Stimulated activated CD4-positive, alpha-beta T cell treated with anti-CD3 and anti-CD28 coated beads, Interleukin-1b, Interleukin-23, amount 100 ng/mL, for 48 hours (primary cell): Measurements from ENCODE around the gene TMEM132D.

ENCODE experiments used
- DNase-seq: peaks from one replicate; pipeline ENCODE4 v3.0.0-alpha.2; 2020

TMEM132D gene

DNA sequence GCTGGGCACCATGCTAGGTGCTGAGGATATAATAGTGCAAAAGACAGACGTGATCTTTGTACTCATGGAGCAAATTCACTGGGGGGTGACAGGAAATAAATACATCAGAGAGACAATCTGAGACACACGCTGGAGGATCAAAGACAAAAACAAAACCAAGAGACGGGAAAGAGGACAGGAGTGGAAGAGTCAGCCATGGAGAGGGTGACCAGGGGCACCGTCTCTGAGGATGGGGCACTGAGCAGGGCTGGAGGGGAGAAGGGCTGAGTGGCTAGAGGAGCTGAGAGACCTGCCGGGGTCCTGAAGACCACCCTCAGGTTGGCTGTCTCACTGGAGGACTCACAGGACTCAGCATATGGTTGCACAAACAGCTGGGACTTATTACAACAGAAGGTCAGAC is 81.9 kb downstream of the TMEM132D start:
- no peak for DNase-seq

DNA sequence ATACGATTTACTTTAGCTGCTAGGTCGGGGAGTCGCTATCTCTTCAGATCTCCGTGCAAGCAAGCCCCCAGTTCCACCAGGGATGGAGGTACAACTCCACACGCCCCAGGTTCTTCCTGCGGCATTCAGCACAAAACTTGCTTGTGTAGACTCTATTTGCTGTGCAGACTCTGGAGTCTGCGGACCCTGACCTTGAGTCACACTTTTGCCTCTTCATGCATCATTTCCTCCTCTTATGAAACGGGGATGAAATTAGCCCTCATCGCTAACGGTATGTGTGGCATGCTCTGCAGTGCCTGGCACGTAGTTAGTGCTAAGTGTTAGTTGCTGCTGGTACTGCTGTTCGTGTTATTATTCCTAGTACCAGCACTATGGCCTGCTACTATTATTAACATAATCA is 84.4 kb downstream of the TMEM132D start:
- DNase-seq, result no peak

DNA sequence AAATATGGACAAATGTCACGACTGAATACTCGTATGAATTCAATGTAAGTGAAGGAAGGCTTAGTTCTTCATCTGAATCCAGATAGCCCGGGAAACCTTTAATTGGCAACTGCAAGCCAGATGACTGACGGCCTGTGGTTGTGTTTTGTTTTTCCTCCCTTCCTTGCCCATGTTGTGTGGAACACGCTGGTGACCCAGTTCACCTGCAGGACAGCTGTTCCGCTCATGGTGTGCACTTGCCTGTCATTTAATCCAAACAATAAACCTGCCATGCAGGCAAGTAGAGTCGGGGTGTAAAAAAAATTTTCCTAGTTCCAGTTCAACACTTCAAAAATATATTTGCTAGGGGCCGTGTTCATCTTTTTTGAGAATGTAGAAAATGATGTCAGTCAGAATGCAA is 88.0 kb downstream of the TMEM132D start:
- no peak for DNase-seq

DNA sequence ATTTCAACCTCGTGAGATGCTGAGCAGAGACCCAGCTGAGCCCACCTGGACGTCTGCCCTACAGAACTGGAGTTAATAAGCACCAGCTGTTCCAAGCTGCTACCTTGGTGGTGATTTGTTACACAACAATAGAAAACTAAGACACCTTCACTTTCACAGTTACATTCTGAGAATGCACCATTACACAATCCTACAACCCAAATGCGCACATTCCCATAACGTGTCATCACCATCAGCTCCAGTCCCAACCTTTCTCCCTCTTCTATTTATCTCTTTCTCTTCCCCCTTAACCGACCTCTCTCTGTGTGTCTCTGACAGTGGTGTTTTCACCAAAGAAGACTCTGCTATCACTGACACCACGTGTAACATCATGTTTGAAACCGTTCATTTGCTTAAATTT is 91.9 kb downstream of the TMEM132D start:
- no peak for DNase-seq

DNA sequence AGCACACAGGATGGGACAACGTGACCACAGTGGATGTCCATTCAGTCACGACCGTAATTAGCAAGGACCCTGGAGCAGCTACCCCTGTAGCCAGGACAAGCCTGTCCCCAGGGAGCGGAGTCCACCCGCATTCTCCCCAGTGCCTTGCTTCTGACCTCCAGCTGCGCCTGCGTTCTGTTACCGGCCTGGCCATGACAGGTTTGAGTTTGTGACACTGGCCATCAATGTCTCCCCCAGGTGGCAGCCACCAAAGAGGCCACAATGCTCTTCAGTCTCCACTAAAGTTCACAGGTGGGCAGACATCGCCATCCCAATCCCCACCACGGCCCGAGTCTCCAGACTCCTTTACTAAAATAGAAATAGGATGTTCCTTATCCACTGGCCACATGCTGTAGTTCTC is 96.7 kb downstream of the TMEM132D start:
- no peak for DNase-seq

DNA sequence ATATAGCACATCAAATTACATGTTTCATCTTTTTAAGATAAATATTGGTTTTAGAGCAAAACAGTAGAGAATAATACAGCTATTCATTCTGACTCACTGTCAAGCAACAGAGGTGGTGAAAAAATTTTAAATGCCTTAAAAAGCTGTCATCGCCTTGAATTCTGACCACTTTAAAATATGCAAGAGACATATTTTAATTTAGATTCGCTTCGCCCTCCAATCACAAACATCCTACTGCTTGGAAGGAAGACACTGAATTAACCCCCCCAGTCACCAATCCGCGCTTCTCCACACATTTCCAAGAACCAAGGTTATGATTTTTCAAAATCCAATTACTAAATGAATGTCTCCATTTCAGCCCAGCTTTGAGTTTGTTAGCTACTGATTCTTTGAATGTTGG is 112.4 kb downstream of the TMEM132D start:
- no peak for DNase-seq

DNA sequence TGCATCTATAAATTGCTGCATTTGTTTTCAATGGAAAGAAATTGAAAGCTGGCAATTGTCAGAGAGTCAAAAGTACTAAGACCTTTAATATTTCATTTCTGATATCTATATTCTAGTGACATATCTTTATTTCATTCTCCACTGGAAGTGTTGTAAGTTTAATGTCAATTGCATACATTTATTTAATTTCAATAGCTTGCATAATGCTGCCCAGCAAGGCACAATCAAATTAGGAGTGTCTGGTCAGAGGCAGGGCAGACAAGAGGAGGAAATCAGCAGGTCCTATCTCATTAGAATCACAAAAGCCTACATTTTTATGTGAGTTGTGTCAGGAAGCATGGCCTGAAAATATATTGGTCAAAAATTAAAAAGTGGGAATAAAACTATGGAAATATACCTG is 112.9 kb downstream of the TMEM132D start:
- no peak for DNase-seq

DNA sequence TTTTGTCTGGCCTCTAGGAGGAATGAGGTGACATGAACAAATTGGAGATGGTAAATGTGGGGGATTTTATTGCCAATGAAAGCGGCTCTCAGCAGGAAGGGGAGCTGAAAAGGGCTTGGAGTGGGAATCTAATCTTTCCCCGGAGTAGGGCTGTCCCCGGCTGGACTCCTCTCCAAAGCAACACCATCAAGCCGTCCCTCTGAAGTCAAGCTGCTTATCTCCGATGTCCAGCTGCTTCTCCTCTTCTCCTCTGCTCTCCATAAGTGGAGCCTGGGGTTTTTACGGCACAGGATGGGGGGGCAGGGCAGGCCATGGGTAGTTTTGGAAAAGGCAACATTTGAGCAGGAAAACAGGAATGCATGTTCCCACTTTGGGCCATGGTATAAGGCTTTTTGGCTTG is 113.5 kb downstream of the TMEM132D start:
- DNase-seq, result no peak

DNA sequence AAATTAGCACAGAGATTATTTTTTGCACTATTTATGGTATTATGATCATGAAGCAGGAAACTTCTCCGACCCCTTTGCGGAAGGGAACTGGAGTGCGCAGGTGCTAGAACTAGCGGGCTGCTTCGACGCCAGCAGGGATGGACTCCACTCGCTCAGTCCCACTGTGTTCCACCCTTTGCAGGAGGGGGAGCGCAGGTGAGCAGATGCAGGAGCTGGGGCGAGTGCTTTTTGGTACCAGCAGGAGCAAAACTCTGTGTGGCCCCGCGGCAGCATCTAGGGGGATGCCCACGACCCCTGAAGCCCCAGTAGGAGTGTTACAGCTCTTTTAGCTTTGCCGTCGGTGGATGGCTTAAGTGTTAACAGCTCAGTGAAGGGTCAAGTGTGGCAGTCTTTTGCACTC is 113.9 kb downstream of the TMEM132D start:
- no peak for DNase-seq

DNA sequence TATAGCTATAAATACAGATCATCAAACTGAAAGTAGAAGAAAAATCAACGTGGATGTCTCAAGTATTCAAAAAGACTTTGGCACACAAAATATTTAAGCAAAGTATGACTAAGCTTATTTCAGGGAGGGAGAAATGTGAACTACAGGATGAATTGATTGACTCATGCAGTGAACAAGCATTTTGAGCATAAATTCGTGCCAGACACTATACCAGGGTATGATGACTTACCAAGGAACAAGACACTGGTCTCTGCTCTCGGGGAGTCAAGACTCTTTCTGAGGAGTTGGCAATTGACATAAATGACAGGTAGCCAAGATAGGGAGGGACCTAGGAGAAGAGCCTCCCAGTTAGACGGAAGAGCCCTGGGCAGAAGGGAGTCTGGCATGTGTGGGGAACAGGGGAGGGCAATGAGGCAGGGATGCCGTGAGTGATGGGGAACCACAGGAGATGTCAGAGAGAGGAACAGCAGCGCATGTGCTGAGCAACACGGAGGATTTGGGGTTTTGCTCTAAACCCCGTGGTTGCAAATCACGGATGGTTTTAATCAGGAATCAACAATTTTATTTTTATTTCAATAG is 115.2 kb downstream of the TMEM132D start:
- no peak for DNase-seq

DNA sequence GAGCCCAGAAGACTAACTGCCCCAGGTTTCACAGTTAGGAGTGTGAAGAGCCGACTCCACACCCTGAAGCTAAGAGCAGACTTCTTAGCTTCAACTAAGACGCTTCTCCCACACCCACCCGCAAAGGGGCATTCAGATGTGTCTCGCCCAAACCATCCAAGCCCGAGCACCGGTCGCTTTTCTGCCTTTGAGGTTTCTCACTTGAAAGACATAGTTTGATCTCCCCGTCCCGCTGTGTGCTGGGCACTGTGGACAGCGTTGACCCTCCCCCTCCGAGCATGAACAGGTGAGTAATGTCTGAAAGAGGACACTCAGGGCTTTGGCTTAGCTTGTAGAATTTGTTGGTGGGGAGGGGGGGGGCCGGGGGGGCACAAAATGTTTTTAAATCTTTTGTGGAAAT is 123.8 kb downstream of the TMEM132D start:
- DNase-seq, result no peak

DNA sequence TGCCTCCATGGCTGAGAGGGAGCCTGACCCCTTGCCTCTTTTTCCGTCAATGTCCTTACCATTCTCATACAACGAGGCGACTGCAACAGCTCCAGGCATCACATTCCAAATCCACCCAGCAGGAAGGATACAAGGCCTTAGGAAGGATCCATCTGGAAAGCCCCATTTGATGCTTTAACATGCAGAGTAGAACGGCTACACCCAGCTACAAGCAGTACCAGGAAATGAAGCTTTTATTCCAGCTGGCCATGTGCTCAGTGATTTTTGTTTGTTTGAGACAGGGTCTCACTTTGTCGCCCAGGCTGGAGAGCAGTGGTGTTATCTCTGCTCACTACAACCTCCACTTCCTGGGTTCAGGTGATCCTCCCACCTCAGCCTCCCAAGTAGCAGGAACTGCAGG is 124.8 kb downstream of the TMEM132D start:
- DNase-seq, result no peak

DNA sequence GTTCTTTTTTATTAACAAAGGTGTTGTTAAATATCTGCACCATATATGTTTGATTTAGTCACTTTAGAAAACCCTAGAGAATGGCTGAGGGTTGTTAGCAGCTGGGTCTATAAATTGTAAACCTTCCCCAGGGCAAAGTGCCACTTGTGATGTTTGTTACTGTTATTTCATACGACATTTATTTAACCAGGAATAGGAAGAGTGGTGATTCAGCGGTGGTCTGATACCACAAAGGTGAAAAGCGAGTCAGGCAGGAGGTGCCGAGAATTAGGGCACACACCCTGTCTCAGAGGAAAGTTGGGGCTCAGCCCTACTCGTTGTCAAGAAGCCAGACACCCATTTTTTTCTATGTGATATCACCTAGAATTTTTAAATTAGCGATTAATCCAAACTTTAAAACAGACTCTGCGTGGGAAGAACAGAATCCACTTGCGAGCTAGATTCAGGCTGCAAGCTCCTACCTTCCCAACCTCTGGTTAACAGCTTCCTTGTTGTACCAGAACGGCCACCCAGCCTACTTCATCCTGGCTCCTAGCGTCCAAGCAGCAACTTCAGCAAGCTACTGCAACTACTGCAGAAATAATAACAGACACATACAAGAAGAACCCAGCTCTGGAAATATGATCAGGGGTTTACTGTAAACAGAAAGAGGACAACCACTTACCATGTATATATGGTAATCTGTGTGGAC is 126.7 kb downstream of the TMEM132D start:
- no peak for DNase-seq

DNA sequence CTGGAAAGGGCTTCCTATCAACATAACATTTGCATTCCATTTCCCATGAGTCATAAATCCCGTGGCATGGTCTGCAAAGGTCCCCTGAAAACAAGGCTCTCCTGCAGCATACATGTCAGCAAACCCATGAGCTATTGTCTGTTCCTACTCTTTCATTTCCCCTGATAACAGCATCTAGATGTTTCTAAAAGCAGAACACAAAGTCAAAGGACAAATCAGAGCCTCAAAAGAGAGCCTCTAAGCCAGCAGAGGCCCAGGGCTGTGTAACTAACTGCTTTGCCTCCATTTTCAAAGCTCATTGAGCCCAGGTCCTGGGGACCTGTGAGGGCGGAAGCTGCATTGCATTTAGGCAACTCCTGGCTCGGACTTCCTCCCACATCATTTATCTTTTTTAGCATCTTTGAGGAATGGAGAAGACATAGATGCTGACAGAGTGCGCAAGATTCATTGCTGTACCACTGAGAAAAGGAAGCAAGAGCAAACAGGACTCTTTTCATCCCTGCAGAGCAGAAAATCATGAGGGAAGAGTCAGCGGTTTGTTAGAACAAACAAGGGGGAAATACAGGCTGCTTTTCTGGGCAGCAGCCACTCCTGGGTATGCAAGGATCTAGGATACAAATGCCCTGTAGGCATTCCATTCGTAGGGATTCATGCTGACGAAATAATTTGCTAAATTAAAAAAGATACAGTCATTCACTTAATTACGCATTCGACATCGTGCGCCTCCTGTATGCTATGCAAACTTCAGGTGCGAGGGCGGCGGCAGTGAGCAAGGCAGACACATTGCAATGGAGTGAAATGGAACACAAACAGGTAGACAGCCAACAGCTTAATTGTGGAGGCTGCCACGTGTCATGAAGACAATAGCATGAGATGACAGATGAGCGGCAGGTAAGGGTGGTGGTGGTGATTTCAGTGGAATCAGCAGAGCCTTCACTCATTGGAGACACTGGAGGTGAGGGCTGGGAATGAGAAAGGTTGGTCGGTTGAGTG is 131.0 kb downstream of the TMEM132D start:
- no peak for DNase-seq

DNA sequence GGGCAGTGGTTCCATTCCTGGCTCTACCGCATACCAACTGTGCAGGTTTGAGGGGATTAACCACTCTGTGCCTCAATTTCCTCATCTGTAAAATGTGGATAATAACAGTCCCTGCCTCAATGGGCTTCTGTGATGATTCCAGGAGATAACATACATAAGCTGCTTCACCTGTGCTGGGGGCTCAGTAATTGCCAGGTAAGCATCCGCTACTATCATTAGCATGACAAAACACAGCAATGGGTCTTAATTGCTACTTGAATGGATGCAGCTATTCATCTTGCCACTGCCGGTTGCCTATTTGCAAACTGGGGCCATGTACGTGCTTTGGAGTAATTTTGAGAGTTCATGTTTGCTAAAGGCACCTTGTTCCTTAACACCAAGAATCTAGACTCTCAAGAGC is 132.6 kb downstream of the TMEM132D start:
- DNase-seq, result no peak

DNA sequence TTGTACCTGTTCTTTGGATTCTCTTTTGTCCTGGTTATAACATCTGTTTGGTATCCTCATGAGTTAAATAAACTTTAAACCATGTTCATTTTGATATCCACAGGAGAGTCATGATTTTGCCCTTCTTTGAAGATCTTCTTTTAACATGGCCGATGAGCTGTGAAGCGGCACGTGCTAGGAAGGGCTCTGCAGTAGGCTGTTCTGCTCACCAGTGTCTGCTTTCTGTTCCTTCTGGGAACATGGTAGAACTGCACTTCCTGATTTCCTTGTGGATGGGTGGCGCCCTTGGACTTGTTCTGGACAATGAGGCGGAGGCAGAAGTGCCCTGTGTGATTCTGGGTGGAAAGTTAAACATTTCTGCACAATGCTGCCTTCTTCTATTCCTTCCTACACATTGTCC is 138.1 kb downstream of the TMEM132D start:
- no peak for DNase-seq

DNA sequence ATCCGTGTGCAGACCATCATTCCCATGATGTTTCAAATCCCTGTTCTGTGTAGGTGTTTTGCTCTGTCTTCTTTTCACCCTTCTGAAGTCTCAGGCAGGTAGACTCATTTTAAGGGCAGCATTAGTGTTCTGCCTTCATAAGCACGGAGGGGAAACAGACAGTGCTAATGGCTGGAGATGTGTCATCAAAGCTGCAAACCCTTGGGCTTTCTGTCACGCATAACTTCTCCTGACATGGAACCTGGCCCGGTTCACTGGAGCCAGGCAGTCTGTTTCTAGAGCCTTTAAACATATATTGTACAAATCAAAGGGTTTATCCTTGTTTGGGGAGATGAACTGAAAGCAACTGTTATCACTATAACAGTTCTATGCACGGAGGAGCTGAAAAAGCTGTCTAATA is 141.4 kb downstream of the TMEM132D start:
- DNase-seq, result no peak

DNA sequence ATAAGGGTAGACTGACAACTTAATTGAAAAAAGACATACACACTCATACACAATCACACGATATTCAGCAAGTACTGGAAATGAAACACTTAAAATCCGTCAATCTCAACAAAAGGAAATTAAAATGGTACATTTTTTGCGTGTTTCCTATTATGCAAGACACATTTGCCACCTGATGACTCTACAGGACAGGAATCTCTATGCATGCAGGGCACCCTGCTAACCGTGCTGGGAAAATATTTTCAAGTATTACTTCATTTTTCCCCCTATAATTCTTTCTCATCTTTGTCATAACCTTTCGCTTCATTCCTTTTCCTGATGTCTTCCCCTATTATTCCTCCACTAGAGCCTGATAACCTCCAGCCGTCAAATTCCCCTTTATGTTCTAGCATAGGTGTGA is 150.2 kb downstream of the TMEM132D start:
- DNase-seq, result no peak

DNA sequence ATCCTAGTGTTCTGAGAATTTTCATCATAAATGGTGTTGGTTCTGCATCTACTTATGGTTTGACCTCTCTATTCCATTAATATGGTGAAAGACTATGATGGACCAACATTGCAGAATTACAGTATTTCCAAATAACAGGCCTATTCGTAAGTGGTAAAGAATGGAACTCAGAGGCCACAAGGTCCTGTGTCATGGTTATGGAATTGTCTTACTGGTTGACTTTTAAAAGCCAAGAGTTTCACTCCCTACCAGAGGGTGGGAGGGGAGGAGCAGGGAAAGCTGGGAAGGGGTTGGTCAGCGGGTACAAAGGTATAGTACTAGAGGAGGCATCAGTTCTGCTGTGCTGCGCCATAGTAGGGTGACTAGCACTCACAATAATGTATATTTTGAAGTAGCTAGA is 153.4 kb downstream of the TMEM132D start:
- DNase-seq, result no peak

DNA sequence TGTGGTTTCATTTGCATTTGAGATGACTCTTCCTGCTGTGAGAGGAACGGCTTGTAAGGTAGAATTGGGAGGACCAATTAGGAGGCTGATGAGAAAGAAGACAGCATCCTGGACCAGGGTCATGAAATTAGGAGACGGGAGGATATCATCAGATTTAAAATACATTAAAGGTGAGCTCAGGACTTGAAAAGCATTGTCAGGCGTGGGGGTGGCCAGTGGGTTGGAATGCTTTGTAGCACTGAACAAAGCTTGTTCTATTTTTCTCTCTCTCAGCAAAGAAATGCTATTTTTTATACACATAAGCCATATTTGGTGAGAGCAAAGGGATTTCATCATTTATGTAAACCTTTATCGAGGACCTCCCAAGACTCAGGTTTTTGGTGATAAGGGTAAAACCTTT is 157.5 kb downstream of the TMEM132D start:
- no peak for DNase-seq

DNA sequence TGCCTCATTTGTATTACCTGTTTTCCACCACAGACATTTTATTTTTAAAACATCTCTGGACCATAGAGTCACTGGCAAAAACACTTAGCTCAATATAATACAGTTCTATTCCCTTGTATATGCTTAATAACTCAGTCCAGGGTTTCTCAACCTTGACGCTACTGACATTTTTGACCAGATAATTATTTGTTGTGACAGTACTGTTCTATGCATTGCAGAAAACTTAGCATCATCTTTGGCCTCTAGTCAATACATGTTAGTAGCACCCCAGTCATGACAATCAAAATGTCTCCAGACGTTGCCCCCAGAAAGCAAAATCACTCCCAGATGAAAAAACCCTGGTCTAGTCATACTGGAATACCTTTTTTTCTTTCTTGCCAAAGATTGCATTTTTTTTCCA is 174.7 kb downstream of the TMEM132D start:
- no peak for DNase-seq

DNA sequence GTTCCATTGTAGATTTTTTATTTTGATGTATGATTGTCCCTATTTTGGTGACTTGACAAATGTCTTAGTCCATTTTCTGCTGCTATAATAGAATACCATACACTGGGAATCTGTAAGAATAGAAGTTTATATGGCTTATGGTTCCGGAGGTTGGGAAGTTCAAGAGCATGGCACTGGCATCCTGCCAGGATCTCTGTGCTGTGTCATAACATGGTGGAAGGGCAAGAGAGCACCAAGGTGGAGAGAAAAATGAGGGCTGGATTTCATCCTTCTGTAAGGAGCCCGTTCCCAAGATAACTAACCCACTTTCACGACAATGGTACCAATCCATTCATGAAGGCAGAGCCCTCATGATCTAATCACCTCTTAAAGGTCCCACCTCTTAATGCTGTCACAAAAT is 176.7 kb downstream of the TMEM132D start:
- no peak for DNase-seq

DNA sequence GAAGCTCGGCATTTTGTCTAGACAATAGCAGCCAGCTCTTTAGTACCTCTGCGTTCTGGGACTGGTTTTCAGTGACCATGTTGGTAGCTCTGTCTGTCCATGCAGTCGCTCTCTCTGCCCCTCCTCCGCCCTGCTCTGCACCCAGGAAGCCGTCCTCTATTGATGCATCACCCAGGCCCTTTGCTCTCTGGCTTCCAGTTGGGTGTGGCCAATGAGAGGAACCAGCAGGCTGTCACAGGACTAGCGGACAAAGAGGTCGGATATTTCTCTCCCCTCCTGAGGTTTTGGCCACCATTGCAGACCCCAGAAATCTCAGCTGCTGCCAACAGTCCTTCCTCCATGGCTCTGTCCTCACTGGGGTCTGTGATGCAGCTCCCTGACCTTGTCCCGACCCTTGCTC is 180.6 kb downstream of the TMEM132D start:
- no peak for DNase-seq

DNA sequence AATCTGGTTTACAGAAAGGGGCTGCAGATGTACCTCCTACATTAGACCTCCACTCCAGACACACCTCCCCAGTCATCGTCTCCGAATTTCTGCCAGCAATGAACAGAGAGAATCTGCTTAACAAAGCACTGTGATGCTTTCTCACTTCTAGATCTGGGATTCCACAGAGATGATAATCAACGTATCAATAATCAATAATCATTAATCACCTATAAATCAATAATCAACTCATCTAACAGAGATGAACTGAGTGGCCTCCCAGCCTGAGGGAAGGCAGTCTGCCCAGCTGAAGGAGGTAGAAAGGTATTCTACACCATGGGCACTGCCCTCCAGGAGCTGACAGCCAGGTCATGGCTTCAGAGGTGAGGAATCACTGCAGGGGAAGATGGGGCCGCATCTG is 183.2 kb downstream of the TMEM132D start:
- DNase-seq, result no peak
